ENCODE data around the gene SRSF7. TPM values are rescaled to one million over a fixed set of nuclear protein-coding genes. Genes with fewer than 3 reads are reported as not detected.

Gene SRSF7
- total and polyA plus RNA-seq, 11 donors, result 28.1 to 101 (median 43.9) TPM

- no peak overlapping the region for H3K27ac ChIP-seq
- TF ChIP-seq CTCF (IDR thresholded peaks at IDR 0.05) (no peak), POLR2A (IDR thresholded peaks at IDR 0.05) (no peak)
- ATAC-seq, result no peak
- no peak overlapping the region for H3K4me3 ChIP-seq
- intact Hi-C loops (cut with DNase I), result loop anchor here in 7 of 10 donors (1.0 to 10.0 kb wide), 7 partner anchors 14 to 414 kb away; partner anchors contain the start of gene HNRNPLL (in 1 of the 7)
- no peaks in the 10 kb centered on the region for H3K9me3 ChIP-seq
- H3K4me1 ChIP-seq, result peaks cover 0 to 13% (median 0%) of the 10 kb centered on the region in 12 donors
- H3K27me3 ChIP-seq, result no peaks in the 10 kb centered on the region
- 1 to 99% (median 73%) methylated on average over 2 of the region's 2 CpGs for WGBS, 4 donors
- peaks cover 0 to 47% (median 40%) of the 10 kb centered on the region in 9 donors for H3K36me3 ChIP-seq
- no peak for DNase-seq
Measured at GRCh38 chr2:38728694-38729093, 22.5 kb downstream of the SRSF7 start.

- TF ChIP-seq POLR2A (IDR thresholded peaks at IDR 0.05) (no peak), CTCF (IDR thresholded peaks at IDR 0.05) (no peak)
- no peak overlapping the region for H3K27ac ChIP-seq
- no peaks in the 10 kb centered on the region for H3K27me3 ChIP-seq
- 76 to 93% (median 86%) methylated on average over 1 of the region's 1 CpG for WGBS, 4 donors
- peaks cover 0 to 21% (median 4%) of the 10 kb centered on the region in 12 donors for H3K4me1 ChIP-seq
- no peak for DNase-seq
- no peaks in the 10 kb centered on the region for H3K9me3 ChIP-seq
- intact Hi-C loops (cut with DNase I), result loop anchor here in 7 of 10 donors (2.0 to 10.0 kb wide), 7 partner anchors 15 to 413 kb away; partner anchors contain the start of gene HNRNPLL (in 1 of the 7)
- ATAC-seq, result no peak
- H3K36me3 ChIP-seq, result peaks cover 0 to 37% (median 30%) of the 10 kb centered on the region in 9 donors
- no peak overlapping the region for H3K4me3 ChIP-seq
Measured at GRCh38 chr2:38727661-38728060, 23.5 kb downstream of the SRSF7 start.

- peak overlapping the region in 10 of 12 donors; percentile 13 to 73 (median 58) for H3K27ac ChIP-seq
- H3K9me3 ChIP-seq, result no peaks in the 10 kb centered on the region
- H3K36me3 ChIP-seq, result no peaks in the 10 kb centered on the region
- DNase-seq (no peak), ATAC-seq (peak in 3 of 4 donors; percentile 11 to 34 (median 21))
- intact Hi-C loops (cut with DNase I), result loop anchor here in 9 of 10 donors (5.0 to 10.0 kb wide), 4 partner anchors 56 to 408 kb away; partner anchors contain the start of genes HNRNPLL (in 5 of the 9) and GALM (in 2 of the 9)
- peaks cover 0 to 43% (median 21%) of the 10 kb centered on the region in 12 donors for H3K4me1 ChIP-seq
- H3K4me3 ChIP-seq, result no peak overlapping the region
- no peak for TF ChIP-seq CTCF (IDR thresholded peaks at IDR 0.05)
- TF ChIP-seq POLR2A (IDR thresholded peaks at IDR 0.05), result no peak
- 55 to 79% (median 66%) methylated on average over 7 of the region's 7 CpGs for WGBS, 4 donors
- no peaks in the 10 kb centered on the region for H3K27me3 ChIP-seq
Measured at GRCh38 chr2:38723173-38723572, 28.0 kb downstream of the SRSF7 start.

- no peak overlapping the region for H3K4me3 ChIP-seq
- peak overlapping the region in 10 of 12 donors; percentile 34 to 73 (median 58) for H3K27ac ChIP-seq
- H3K9me3 ChIP-seq, result no peaks in the 10 kb centered on the region
- ATAC-seq (peak in 3 of 4 donors; percentile 13 to 18 (median 15)), DNase-seq (no peak)
- intact Hi-C loops (cut with DNase I), result loop anchor here in 9 of 10 donors (5.0 to 10.0 kb wide), 4 partner anchors 55 to 408 kb away; partner anchors contain the start of genes HNRNPLL (in 5 of the 9) and GALM (in 2 of the 9)
- H3K4me1 ChIP-seq, result peaks cover 0 to 41% (median 21%) of the 10 kb centered on the region in 12 donors
- no peaks in the 10 kb centered on the region for H3K36me3 ChIP-seq
- WGBS, 4 donors, result 37 to 56% (median 51%) methylated on average over 9 of the region's 9 CpGs
- H3K27me3 ChIP-seq, result no peaks in the 10 kb centered on the region
- TF ChIP-seq POLR2A (IDR thresholded peaks at IDR 0.05) (no peak), CTCF (IDR thresholded peaks at IDR 0.05) (no peak)
Measured at GRCh38 chr2:38722271-38723061, 28.7 kb downstream of the SRSF7 start.
